ENCODE measurements around the gene IER3IP1.

The IER3IP1 gene

GRCh38 chr18:47118981-47119380, 57.2 kb downstream of the IER3IP1 start:
- no peak for ATAC-seq (ENCODE audit: insufficient read depth, low read depth)
- TF ChIP-seq EZH2 (IDR thresholded peaks at IDR 0.05; ENCODE audit: borderline replicate concordance, low read depth, low read length, severe bottlenecking) (no peak), CTCF (IDR thresholded peaks at IDR 0.05; ENCODE audit: borderline replicate concordance, extremely low read depth, low read length, poor library complexity, severe bottlenecking) (no peak)
- no peaks in the 10 kb centered on the region for H3K9me3 ChIP-seq (ENCODE audit: insufficient read depth, low read length, severe bottlenecking)
- no peak overlapping the region for H3K27ac ChIP-seq (ENCODE audit: low read length)
- no peaks in the 10 kb centered on the region for H3K27me3 ChIP-seq (ENCODE audit: insufficient read depth, low read length, poor library complexity)
- no peak overlapping the region for H3K4me3 ChIP-seq (ENCODE audit: low read depth in 1 of 2, low read length in 2 of 2)
- H3K36me3 ChIP-seq (ENCODE audit: insufficient read depth, low read length): peaks cover 11% of the 10 kb centered on the region
- no peak overlapping the region for H3K9ac ChIP-seq (ENCODE audit: low read depth, low read length)
- no peaks in the 10 kb centered on the region for H3K79me2 ChIP-seq (ENCODE audit: insufficient read depth, low read length)
- H4K20me1 ChIP-seq (ENCODE audit: insufficient read depth, low read length): no peaks in the 10 kb centered on the region
- no peaks in the 10 kb centered on the region for H3K4me1 ChIP-seq (ENCODE audit: insufficient read depth, low read length)
- DNase-seq: no peak
- H3K4me2 ChIP-seq (ENCODE audit: insufficient read depth, low read length): no peak overlapping the region
- no peak overlapping the region for H2AFZ ChIP-seq (ENCODE audit: low read depth, low read length)

- H2AFZ ChIP-seq (ENCODE audit: low read depth, low read length): no peak overlapping the region
- H3K36me3 ChIP-seq (ENCODE audit: insufficient read depth, low read length): peaks cover 45% of the 10 kb centered on the region
- H3K79me2 ChIP-seq (ENCODE audit: insufficient read depth, low read length): no peaks in the 10 kb centered on the region
- H3K9ac ChIP-seq (ENCODE audit: low read depth, low read length): no peak overlapping the region
- no peak overlapping the region for H3K4me2 ChIP-seq (ENCODE audit: insufficient read depth, low read length)
- TF ChIP-seq EZH2 (IDR thresholded peaks at IDR 0.05; ENCODE audit: borderline replicate concordance, low read depth, low read length, severe bottlenecking) (no peak), CTCF (IDR thresholded peaks at IDR 0.05; ENCODE audit: borderline replicate concordance, extremely low read depth, low read length, poor library complexity, severe bottlenecking) (no peak)
- H3K4me3 ChIP-seq (ENCODE audit: low read depth in 1 of 2, low read length in 2 of 2): no peak overlapping the region
- H4K20me1 ChIP-seq (ENCODE audit: insufficient read depth, low read length): no peaks in the 10 kb centered on the region
- DNase-seq (no peak), ATAC-seq (ENCODE audit: insufficient read depth, low read depth) (no peak)
- H3K9me3 ChIP-seq (ENCODE audit: insufficient read depth, low read length, severe bottlenecking): no peaks in the 10 kb centered on the region
- H3K27ac ChIP-seq (ENCODE audit: low read length): no peak overlapping the region
- H3K27me3 ChIP-seq (ENCODE audit: insufficient read depth, low read length, poor library complexity): no peaks in the 10 kb centered on the region
- H3K4me1 ChIP-seq (ENCODE audit: insufficient read depth, low read length): no peaks in the 10 kb centered on the region
Observed at GRCh38 chr18:47115205-47115604, 61.0 kb downstream of the IER3IP1 start.

- no peak overlapping the region for H3K4me3 ChIP-seq (ENCODE audit: low read depth in 1 of 2, low read length in 2 of 2)
- DNase-seq (no peak), ATAC-seq (ENCODE audit: insufficient read depth, low read depth) (no peak)
- H4K20me1 ChIP-seq (ENCODE audit: insufficient read depth, low read length): no peaks in the 10 kb centered on the region
- H3K36me3 ChIP-seq (ENCODE audit: insufficient read depth, low read length): peaks cover 55% of the 10 kb centered on the region
- no peaks in the 10 kb centered on the region for H3K27me3 ChIP-seq (ENCODE audit: insufficient read depth, low read length, poor library complexity)
- H3K27ac ChIP-seq (ENCODE audit: low read length): no peak overlapping the region
- TF ChIP-seq EZH2 (IDR thresholded peaks at IDR 0.05; ENCODE audit: borderline replicate concordance, low read depth, low read length, severe bottlenecking) (no peak), CTCF (IDR thresholded peaks at IDR 0.05; ENCODE audit: borderline replicate concordance, extremely low read depth, low read length, poor library complexity, severe bottlenecking) (no peak)
- no peaks in the 10 kb centered on the region for H3K79me2 ChIP-seq (ENCODE audit: insufficient read depth, low read length)
- no peak overlapping the region for H3K4me2 ChIP-seq (ENCODE audit: insufficient read depth, low read length)
- no peaks in the 10 kb centered on the region for H3K4me1 ChIP-seq (ENCODE audit: insufficient read depth, low read length)
- no peaks in the 10 kb centered on the region for H3K9me3 ChIP-seq (ENCODE audit: insufficient read depth, low read length, severe bottlenecking)
- H3K9ac ChIP-seq (ENCODE audit: low read depth, low read length): no peak overlapping the region
- H2AFZ ChIP-seq (ENCODE audit: low read depth, low read length): no peak overlapping the region
Observed at GRCh38 chr18:47113796-47114540, 62.2 kb downstream of the IER3IP1 start.
